GM12865 (cell line): ENCODE measurements around the gene DUSP9.

ENCODE experiments used
- DNase-seq: peaks from one replicate; pipeline ENCODE4 v3.0.0; 2010; ENCODE audit warnings: low read depth
- H3K4me3 ChIP-seq: 2 replicates; pipeline ENCODE4 v1.5.1; 2011; ENCODE audit warnings: mild to moderate bottlenecking, low read depth, low read length, control low read depth
- TF ChIP-seq, protein P1 (sequence below): IDR thresholded peaks from 2 replicates; pipeline ENCODE4 v1.5.1; 2011; ENCODE audit warnings: low read length, control low read depth, low read depth, inconsistent platforms; ENCODE audit not compliant: insufficient read depth; ENCODE audit errors: missing control alignments

DUSP9 gene

DNA sequence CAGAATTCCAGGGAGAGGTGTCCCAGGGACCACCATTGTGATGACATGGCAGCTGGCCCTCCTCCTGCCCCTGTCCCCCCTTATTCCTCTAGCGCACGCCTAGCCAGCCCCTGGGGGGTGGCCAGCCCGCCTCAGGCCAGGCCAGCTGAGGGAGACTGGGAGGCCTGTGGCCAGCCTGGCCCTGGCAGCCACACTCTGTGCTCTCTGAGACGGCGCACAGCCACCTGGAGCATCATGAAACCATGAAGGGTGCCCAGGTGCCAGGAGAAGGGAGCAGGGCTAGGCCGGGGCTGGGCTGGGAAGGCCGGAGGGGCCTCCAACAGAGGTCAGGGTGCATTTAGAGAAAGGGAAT lies 14.4 kb upstream of the DUSP9 start:
- TF ChIP-seq, protein P1, sequence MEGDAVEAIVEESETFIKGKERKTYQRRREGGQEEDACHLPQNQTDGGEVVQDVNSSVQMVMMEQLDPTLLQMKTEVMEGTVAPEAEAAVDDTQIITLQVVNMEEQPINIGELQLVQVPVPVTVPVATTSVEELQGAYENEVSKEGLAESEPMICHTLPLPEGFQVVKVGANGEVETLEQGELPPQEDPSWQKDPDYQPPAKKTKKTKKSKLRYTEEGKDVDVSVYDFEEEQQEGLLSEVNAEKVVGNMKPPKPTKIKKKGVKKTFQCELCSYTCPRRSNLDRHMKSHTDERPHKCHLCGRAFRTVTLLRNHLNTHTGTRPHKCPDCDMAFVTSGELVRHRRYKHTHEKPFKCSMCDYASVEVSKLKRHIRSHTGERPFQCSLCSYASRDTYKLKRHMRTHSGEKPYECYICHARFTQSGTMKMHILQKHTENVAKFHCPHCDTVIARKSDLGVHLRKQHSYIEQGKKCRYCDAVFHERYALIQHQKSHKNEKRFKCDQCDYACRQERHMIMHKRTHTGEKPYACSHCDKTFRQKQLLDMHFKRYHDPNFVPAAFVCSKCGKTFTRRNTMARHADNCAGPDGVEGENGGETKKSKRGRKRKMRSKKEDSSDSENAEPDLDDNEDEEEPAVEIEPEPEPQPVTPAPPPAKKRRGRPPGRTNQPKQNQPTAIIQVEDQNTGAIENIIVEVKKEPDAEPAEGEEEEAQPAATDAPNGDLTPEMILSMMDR: no peak
- DNase-seq: no peak
- H3K4me3 ChIP-seq: no peak overlapping the region

DNA sequence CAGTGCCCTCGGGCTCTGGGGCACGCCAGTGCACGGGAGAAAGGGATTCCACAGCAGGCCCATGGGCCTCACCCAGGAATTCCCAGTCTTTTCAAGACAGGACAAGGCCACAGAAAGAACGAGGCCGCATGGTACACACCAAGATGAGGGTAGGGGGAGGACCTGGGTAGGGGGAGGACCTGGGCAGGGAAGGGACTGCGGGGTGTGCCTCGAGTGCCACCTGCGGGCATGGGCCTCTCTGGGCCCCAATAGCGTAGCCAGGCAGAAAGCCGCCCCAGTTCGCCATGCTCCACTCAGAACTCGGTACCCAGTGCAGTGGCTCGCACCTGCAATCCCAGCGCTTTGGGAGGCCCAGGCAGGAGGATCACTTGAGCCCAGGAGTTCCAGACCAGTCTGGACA lies 14.0 kb upstream of the DUSP9 start:
- H3K4me3 ChIP-seq: no peak overlapping the region
- TF ChIP-seq, protein P1: no peak
- DNase-seq: no peak

DNA sequence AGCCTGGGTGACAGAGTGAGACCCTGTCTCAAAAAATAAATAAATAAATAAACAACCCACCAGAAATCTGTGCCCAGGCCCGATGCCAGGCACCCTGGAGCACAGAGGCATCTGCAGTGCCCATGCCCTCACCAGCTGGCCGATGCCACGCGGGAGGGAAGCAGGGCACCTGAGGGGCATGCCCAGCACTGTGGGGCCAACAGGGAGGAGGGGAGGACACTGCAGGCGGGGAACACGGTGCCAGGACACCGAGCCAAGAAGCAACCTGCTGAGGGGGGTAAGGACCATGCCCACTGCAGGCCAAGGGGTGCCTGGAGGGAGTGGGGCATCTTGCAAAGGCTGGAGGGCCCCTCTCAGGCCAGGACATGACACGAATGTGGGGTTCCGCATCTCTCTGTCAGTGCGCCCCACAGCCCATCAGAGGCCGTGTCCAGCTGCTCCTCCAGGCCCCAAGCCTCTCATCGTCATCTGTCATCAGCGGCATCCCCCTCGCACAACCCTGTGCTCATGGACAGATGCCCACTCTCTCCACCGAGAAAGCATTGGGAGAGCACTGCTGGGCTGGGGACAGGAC lies 13.3 kb upstream of the DUSP9 start:
- TF ChIP-seq, protein P1: no peak
- no peak for DNase-seq
- no peak overlapping the region for H3K4me3 ChIP-seq

DNA sequence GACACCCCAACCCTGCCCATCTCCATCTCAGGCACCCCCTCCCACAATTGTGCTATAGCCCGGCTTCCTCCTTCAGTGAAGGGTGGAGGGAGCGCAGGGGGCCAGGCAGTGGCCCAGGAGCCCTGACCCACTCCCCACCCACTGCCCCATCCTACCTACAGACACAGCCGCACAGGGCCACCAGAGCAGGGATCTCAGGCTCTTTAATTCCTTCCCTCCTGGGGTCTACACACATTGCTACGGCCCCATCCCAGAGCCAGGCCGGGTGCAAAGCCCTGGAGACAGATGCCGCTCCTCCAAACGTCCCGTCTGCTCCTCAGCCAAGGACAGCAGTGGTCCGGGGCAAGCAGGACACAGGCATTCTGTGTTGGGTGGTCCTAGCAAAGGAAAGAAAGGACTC lies 12.8 kb upstream of the DUSP9 start:
- DNase-seq: no peak
- TF ChIP-seq, protein P1: no peak
- no peak overlapping the region for H3K4me3 ChIP-seq

DNA sequence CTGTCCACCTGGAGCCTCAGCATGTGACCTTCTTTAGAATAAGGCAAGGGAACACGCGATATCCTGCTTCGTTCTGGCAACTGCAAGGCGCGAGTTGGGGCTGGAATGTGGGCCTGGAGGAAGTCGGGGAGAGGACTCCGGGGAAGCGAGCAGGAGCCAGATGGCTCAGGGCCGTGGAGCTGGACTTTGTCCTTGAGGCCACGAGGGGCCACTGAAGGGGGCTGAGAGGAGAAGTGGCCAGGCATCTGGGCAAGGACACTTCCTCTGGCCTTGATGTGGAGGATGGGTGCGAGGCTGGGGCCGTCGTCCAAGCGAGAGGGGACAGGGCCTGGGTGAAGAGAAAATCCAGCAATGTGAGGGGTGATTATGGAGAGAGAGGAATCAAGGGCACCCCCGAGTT lies 12.2 kb upstream of the DUSP9 start:
- no peak overlapping the region for H3K4me3 ChIP-seq
- no peak for DNase-seq
- TF ChIP-seq, protein P1: no peak

DNA sequence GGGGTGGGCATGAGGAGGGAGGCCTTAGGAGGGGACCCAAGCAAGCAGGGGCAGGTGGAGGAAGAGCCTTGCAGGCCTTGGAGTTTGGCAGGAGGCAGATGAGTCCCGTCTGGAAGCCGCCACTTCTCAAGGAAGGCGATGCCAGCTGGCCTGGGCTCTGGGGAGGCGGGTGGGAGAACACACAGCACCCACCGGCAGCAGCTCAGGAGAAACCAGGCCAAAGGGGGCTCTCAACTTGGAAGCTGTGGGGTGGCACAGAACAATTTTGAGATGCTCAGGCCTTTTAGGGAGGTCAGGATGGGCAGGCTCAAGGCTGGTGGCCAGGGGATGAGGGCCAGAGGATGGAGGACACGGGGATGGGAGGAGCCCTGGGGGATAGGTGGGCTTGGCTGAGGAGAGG lies 11.6 kb upstream of the DUSP9 start:
- TF ChIP-seq, protein P1: no peak
- no peak for DNase-seq
- no peak overlapping the region for H3K4me3 ChIP-seq
